HG03565 (cell line): ENCODE measurements around the gene SFMBT1.
"Not testable (repeated sequence)": the region's sequence is repeated elsewhere in the genome, so short reads cannot be mapped to it uniquely, and the experiment has no call there.

Experiments
- ATAC-seq: cut with Tn5 transposase; IDR thresholded peaks from one replicate; pipeline ENCODE4 v1.9.1; 2021; ENCODE audit warnings: mild to moderate bottlenecking, moderate library complexity; ENCODE audit not compliant: unreplicated experiment

Gene SFMBT1

GRCh38 chr3:53074366-53074696 is 28.5 kb upstream of the SFMBT1 start:
- no peak for ATAC-seq

DNA sequence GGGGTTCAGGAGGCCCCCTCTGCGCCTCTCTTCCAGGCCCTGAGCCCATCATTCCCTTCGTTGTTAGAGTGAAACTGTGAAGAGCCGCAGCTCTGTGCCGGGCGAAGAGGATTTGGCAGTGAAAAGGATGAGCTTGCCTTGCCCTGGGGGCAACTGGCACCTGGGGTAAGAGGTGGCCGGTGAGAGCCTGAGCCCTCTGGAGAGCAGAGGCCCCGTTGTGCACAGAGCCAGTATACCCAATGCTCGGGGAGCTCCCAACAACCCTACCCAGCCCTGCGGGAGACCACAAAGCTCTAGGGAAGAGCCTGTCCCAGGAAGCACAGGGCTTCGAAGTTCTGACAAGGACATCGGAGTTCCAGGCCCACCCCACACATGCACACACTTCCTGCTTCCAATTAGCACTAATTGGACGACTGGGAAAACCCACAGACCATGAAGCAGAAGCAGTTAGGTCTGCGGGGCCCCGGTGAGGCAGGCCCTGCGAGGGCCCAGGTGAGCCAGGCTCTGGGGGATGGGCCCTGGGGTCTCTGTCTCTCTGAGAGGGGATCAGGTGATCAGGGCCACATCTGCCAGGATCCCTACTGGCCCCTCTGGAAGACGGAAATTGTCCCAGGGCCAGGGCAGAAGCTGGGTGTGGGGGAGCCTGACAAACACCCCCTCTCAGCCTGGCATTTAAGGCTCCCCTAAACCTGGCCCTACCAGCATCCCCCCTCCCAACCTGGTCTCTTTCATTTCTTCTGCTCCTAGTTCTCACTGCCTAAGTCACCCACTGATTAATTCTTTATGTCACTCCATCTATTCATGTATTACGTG is 27.9 kb upstream of the SFMBT1 start:
- no peak for ATAC-seq

- ATAC-seq = peak; percentile 63
These were observed 27.0 kb upstream of the SFMBT1 start for GRCh38 chr3:53072653-53073552.

GRCh38 chr3:53071882-53072431 is 26.1 kb upstream of the SFMBT1 start:
- no peak for ATAC-seq

DNA sequence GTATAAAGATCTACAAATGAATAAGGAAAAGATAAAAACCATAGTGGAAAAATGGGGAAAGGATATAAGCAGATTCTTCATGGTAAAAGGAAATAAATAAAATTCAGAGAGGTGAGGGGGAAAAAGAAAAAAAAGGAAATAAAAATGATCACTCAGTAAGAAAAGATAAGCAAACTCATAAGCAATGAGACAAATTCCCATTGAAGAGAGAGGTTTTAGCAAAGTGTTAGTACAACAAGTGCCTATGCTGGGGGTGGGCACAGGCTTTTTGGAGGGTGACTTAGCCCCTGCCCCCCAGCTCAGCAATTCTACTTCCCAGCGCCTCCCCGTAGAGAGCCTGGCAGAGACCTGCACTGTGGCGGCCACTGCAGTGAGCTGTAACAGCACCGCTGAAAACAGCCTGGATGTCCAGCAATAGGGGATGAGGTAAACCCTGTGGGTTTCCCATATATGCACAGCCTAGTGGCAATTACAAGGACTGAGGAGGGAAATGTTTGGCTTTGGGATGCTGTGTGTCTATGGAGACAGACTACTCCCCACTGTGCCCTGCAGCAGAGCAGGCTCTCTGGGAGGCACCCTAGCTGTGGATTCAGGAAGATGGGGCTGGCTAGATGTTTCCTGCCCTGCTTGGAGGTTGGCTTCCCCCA is 23.7 kb upstream of the SFMBT1 start:
- ATAC-seq = no peak

DNA sequence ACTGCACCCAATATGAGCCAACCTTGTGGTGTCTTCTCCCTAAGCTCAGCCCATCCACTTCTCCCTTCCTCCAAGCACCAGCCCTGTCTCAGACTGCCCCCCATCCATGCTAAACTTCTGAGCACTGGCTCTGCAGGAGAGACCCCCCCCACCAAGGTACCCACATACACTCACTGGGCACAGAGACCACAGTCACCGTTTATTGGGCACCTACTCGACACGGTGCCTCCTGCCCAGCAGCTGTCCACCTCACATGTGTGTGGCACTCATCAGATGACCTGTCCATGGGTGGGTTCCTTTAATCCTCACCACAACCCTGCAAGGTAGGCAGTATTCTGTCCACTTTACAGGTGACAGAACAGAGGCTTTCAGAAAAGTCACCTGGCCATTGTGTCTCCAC is 22.3 kb upstream of the SFMBT1 start:
- no peak for ATAC-seq

- no peak for ATAC-seq
These were observed 21.7 kb upstream of the SFMBT1 start for GRCh38 chr3:53067567-53067966.

DNA sequence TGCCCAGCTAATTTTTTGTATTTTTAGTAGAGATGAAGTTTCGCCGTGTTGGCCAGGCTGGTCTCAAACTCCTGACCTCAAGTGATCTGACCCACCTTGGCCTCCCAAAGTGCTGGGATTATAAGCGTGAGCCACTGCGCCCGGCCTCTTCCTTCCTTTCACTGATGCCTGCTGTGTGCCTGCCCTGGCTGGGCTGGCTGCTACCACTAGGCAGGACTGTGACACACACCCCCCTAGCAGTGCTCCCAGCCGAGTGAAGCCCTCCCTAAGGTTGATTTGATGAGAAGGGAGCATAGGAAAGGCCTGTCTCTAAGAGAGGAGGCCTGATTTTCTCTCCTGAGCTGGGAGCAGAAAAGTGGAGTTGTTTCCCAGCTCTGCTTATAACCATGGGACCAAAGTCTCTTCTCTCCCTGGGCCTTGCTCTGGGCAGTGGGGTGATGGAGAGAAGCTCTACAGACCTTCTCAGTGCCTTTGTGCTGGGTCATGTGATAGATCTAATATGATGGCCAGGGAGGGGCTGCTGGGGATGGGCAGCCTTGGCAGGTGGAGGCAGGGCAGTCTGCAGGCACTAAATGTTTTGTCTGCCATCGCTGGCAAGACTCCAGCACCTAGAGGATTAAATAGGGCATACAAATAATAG is 20.1 kb upstream of the SFMBT1 start:
- no peak for ATAC-seq

GRCh38 chr3:53062905-53063304 is 17.0 kb upstream of the SFMBT1 start:
- ATAC-seq = no peak

GRCh38 chr3:53056442-53056841 is 10.6 kb upstream of the SFMBT1 start:
- ATAC-seq = no peak

- ATAC-seq = not testable (repeated sequence)
These were observed 8.4 kb upstream of the SFMBT1 start for GRCh38 chr3:53054233-53054632.

DNA sequence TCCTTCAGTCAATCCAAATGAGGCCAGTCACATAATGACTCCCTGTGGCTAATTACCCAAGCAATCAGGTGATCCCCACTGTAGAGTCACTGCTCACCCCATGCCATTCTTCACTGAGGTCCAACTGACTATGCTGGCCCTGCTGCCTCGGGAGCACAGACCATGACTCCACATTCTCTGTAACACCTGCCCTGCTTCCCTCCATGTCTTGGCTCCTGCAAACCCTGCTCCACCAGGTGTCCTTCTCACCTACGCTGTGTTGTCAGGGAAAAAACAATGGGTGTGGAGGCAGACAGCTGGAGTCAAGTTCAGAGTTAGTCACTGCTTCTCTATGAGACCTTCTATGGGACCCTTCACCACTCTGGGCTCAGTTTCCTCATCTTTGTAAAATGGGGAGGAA is 6.1 kb upstream of the SFMBT1 start:
- ATAC-seq = no peak

- no peak for ATAC-seq
These were observed 4.1 kb upstream of the SFMBT1 start for GRCh38 chr3:53049987-53050386.

DNA sequence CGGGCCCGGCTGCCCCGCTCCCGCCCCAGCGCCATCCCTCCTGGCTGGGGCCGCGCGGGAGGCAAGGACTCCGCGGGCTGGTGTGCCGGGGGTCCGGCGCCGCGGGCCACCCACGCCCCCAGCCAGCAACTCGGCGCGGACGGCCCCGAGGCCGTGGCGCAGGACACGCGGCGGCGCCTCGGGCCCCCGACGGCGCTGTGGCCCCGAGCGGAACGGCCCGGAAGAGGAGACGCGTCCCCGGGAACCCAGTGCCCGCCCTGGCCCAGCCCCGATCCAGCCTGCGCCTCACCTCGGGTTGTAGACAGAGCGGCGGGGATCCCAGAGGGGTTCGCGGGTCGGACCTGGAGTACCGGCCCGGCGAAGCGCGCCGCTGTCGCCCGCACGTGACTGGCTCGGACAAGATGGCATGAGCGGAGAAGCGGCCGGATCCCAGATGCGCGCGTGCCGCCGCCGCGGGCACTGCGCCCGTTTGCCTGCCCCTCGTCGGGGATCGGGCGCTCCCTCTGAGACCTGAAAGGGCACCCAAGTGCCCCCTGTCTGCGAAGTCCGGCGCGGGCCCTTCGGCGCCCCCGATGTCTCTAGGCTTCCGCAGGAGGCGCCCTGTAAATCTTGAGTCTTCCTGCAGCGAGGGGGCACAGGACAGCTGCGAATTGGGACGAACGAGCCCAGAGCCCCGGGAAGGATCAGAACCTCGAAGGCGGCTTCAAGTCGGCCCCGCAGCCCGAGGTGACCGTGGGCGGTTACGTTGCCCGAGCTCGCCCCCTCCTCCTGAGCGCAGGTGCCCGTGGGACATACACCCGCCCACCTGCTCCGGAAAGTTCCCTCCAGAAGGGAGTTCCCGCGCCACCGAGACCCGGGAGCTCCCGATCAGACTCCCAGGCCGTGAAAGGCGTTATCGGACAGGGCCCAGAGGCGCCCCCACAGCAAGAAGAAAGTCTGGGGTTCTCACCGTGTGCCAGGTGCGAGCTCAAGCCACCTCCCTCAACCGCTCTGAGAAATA is 598 bp upstream of the SFMBT1 start:
- peak; percentile 26 for ATAC-seq

DNA sequence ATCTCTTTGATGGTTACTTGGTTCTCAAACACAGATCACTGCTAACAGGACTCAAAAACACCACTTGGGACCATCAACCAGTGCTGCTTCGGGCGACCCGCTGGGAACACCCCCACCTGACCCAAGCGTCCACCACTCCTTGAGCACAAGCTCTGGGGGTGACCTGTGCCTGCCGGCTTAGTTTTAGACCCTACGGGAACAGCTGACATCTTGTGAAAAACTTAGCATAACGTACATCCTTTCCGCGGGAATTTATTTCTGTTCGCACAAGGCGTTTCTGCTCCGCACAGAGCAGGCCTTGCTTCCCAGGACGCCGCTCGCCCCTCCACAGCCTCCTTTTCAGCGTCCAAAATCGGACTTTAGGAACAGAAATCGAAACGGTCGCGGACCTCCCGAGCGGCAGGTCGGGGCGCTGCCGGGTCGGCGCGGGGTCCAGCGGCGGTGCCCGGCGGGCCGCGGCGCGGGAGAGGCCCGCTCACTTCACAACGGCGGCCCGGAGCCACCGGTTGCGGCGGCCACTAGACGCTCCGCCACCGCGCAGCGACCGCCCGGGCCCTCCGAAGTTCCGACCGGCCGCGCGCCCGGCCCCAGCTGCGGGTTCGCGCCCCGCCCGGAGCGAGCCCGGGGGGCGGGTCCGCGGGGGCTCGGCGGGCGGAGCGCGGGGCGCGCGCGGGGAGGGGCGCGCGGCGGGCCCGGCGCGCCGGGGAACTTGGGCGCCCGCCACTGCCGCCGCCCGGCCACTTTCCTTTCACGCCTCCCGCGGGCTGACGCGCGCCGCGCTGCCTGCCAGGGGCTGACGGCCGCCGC is 959 bp downstream of the SFMBT1 start:
- ATAC-seq = peak; percentile 35

- ATAC-seq = no peak
These were observed 1.5 kb downstream of the SFMBT1 start for GRCh38 chr3:53044371-53044710.

- no peak for ATAC-seq
These were observed 2.1 kb downstream of the SFMBT1 start for GRCh38 chr3:53043738-53044137.

GRCh38 chr3:53042651-53043050 is 3.2 kb downstream of the SFMBT1 start:
- no peak for ATAC-seq

DNA sequence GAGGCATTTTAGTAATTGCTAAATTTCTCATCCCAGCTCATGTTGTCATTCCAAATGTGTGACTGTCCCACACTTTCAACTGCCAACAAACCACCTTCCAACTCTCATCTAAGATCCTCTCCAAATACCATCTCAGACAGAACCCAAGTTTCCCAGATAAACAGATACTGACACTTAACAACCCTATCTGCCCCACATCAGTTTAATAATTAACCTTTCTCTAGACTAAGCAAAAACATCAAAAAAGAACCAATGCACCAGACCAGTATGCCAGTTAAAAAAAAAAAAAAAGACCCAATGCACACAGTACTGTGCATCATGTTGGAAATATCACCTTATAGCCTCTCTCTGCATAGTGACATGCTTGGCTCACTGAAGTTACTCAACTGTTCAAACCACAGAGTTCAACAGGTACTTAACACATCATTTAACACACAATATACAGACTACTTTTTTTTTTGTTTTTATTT is 5.5 kb downstream of the SFMBT1 start:
- ATAC-seq = no peak
